HEK293 (cell line): ENCODE data around the gene THPO.

Experiments used
- CTCF ChIP-seq: fragments of 450-650 bp; formaldehyde crosslinking; IDR thresholded peaks from 2 replicates; pipeline ENCODE4 v1.5.1; 2016; ENCODE audit warnings: missing biosample characterization, missing genetic modification characterization
- GLI4 ChIP-seq: fragments of 450-650 bp; formaldehyde crosslinking; IDR thresholded peaks from 2 replicates; pipeline ENCODE4 v1.5.1; 2016; ENCODE audit warnings: missing biosample characterization, missing genetic modification characterization
- PATZ1 ChIP-seq: fragments of 450-650 bp; formaldehyde crosslinking; IDR thresholded peaks from 2 replicates; pipeline ENCODE4 v1.5.1; 2016; ENCODE audit warnings: missing biosample characterization, missing genetic modification characterization
- TSHZ1 ChIP-seq: fragments of 450-650 bp; formaldehyde crosslinking; IDR thresholded peaks from 2 replicates; pipeline ENCODE4 v1.5.1; 2016; ENCODE audit warnings: missing biosample characterization, missing genetic modification characterization, borderline replicate concordance
- ZBTB17 ChIP-seq: fragments of 450-650 bp; formaldehyde crosslinking; IDR thresholded peaks from 2 replicates; pipeline ENCODE4 v1.5.1; 2016; ENCODE audit warnings: missing biosample characterization, missing genetic modification characterization
- ZBTB44 ChIP-seq: fragments of 450-650 bp; IDR thresholded peaks from 2 replicates; pipeline ENCODE4 v1.5.1; 2018; ENCODE audit warnings: missing biosample characterization, mild to moderate bottlenecking, missing genetic modification characterization
- ZNF202 ChIP-seq: fragments of 450-650 bp; formaldehyde crosslinking; IDR thresholded peaks from 2 replicates; pipeline ENCODE4 v1.5.1; 2016; ENCODE audit warnings: missing biosample characterization, missing genetic modification characterization, borderline replicate concordance
- ZNF514 ChIP-seq: fragments of 450-650 bp; formaldehyde crosslinking; IDR thresholded peaks from 2 replicates; pipeline ENCODE4 v1.5.1; 2016; ENCODE audit warnings: missing biosample characterization, missing genetic modification characterization
- ZNF639 ChIP-seq: fragments of 450-650 bp; formaldehyde crosslinking; IDR thresholded peaks from 2 replicates; pipeline ENCODE4 v1.5.1; 2016; ENCODE audit warnings: missing biosample characterization, missing genetic modification characterization

GRCh38 chr3:184377882-184378445, at the start of gene THPO:
- TF ChIP-seq GLI4: no peak
- TF ChIP-seq TSHZ1: no peak
- no peak for TF ChIP-seq CTCF (tag by site-specific recombination)
- no peak for TF ChIP-seq PATZ1 (tag by site-specific recombination)
- TF ChIP-seq ZBTB44 (tag by site-specific recombination): no peak
- no peak for TF ChIP-seq ZNF202 (tag by site-specific recombination)
- no peak for TF ChIP-seq ZBTB17
- no peak for TF ChIP-seq ZNF514 (tag by site-specific recombination)
- no peak for TF ChIP-seq ZNF639 (tag by site-specific recombination)
